HL-60 (cell line): ENCODE measurements around the gene CDHR1.

Experiments used
- DNase-seq, 2 experiments: peaks; one replicate each; pipeline ENCODE4 v3.0.0-alpha.2; 2010 to 2020; ENCODE audit warnings: low read depth in 1 of 2, low spot score in 1 of 2
- H3K27ac ChIP-seq: fragments of 250-450 bp; sonication (Bioruptor Pico); replicated peaks from 2 replicates; pipeline ENCODE4 v1.5.1; 2020; ENCODE audit warnings: mild to moderate bottlenecking, moderate library complexity
- H3K27me3 ChIP-seq: fragments of 250-450 bp; sonication (Bioruptor Pico); 2 replicates; pipeline ENCODE4 v1.5.1; 2021; ENCODE audit warnings: mild to moderate bottlenecking, moderate library complexity; ENCODE audit not compliant: insufficient read depth, poor library complexity, severe bottlenecking
- H3K4me3 ChIP-seq: replicated peaks from 2 replicates; pipeline ENCODE4 v1.5.1; 2011; ENCODE audit warnings: mild to moderate bottlenecking, control low read depth, low read length; ENCODE audit not compliant: insufficient read depth
- GABPA ChIP-seq: IDR thresholded peaks from 2 replicates; pipeline ENCODE4 v1.6.1; 2012; ENCODE audit warnings: low read depth
- POLR2AphosphoS5 ChIP-seq: IDR thresholded peaks from 2 replicates; pipeline ENCODE4 v1.6.1; 2012; ENCODE audit warnings: low read depth
- SPI1 ChIP-seq: IDR thresholded peaks from 2 replicates; pipeline ENCODE4 v1.6.1; 2012; ENCODE audit warnings: low read depth, mild to moderate bottlenecking, borderline replicate concordance
- TF ChIP-seq, protein P1 (sequence below): IDR thresholded peaks from 2 replicates; pipeline ENCODE4 v1.6.1; 2012; ENCODE audit warnings: low read depth; ENCODE audit not compliant: insufficient replicate concordance
- TF ChIP-seq, protein P2 (sequence below): IDR thresholded peaks from one replicate; pipeline ENCODE4 v1.5.1; 2011; ENCODE audit warnings: low read length, control low read depth, inconsistent platforms; ENCODE audit not compliant: insufficient read depth

Gene CDHR1

GRCh38 chr10:84214046-84214572 lies 19.8 kb downstream of the CDHR1 start:
- H3K4me3 ChIP-seq, result no peak overlapping the region
- no peak for DNase-seq
- TF ChIP-seq POLR2AphosphoS5 (no peak), SPI1 (no peak), GABPA (no peak)
- TF ChIP-seq, protein P1, sequence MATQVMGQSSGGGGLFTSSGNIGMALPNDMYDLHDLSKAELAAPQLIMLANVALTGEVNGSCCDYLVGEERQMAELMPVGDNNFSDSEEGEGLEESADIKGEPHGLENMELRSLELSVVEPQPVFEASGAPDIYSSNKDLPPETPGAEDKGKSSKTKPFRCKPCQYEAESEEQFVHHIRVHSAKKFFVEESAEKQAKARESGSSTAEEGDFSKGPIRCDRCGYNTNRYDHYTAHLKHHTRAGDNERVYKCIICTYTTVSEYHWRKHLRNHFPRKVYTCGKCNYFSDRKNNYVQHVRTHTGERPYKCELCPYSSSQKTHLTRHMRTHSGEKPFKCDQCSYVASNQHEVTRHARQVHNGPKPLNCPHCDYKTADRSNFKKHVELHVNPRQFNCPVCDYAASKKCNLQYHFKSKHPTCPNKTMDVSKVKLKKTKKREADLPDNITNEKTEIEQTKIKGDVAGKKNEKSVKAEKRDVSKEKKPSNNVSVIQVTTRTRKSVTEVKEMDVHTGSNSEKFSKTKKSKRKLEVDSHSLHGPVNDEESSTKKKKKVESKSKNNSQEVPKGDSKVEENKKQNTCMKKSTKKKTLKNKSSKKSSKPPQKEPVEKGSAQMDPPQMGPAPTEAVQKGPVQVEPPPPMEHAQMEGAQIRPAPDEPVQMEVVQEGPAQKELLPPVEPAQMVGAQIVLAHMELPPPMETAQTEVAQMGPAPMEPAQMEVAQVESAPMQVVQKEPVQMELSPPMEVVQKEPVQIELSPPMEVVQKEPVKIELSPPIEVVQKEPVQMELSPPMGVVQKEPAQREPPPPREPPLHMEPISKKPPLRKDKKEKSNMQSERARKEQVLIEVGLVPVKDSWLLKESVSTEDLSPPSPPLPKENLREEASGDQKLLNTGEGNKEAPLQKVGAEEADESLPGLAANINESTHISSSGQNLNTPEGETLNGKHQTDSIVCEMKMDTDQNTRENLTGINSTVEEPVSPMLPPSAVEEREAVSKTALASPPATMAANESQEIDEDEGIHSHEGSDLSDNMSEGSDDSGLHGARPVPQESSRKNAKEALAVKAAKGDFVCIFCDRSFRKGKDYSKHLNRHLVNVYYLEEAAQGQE, result no peak
- TF ChIP-seq, protein P2, sequence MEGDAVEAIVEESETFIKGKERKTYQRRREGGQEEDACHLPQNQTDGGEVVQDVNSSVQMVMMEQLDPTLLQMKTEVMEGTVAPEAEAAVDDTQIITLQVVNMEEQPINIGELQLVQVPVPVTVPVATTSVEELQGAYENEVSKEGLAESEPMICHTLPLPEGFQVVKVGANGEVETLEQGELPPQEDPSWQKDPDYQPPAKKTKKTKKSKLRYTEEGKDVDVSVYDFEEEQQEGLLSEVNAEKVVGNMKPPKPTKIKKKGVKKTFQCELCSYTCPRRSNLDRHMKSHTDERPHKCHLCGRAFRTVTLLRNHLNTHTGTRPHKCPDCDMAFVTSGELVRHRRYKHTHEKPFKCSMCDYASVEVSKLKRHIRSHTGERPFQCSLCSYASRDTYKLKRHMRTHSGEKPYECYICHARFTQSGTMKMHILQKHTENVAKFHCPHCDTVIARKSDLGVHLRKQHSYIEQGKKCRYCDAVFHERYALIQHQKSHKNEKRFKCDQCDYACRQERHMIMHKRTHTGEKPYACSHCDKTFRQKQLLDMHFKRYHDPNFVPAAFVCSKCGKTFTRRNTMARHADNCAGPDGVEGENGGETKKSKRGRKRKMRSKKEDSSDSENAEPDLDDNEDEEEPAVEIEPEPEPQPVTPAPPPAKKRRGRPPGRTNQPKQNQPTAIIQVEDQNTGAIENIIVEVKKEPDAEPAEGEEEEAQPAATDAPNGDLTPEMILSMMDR, result no peak
- no peak overlapping the region for H3K27ac ChIP-seq
- H3K27me3 ChIP-seq, result peaks cover 2% of the 10 kb centered on the region

DNA sequence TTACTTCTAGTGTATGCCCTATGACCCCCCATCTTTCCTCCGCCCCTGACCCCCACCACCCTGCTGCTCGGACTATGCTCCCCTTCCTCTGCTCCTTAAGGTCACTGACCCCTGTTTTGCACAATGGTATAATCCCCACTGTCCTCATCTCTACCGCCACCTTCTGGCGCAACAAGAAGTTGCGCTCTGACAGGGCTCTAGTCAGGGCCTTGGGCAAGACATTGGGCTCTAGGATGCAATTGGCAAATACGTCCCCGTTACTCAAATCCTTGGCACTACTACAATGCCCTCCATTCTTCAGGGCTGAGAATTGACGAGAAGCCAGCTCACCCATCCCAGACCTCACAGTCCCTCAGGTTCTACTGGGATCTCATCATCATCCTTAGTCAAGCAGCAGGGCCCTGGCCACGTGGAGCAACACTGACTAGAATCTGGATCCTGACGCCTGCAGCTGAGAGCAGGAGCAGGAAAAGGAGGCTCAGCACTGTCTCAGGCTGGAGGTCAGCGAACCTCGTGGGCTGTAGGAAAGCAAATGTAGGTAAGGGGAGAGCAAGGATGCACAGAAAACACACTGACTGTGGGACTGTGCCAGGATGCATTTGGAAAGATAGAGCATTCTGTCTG lies 20.4 kb downstream of the CDHR1 start:
- TF ChIP-seq, protein P2, result peak; percentile 55
- TF ChIP-seq GABPA, result no peak
- Histone ChIP-seq H3K27ac (no peak overlapping the region), H3K27me3 (peaks cover under 1% of the 10 kb centered on the region), H3K4me3 (no peak overlapping the region)
- peak; percentile 17 to 25 for DNase-seq

- TF ChIP-seq POLR2AphosphoS5, result no peak
- TF ChIP-seq GABPA, result no peak
- no peak for TF ChIP-seq SPI1
- TF ChIP-seq, protein P1, result no peak
- TF ChIP-seq, protein P2, result no peak
- H3K4me3 ChIP-seq, result no peak overlapping the region
- no peak overlapping the region for H3K27ac ChIP-seq
- DNase-seq, result no peak
- H3K27me3 ChIP-seq, result no peaks in the 10 kb centered on the region
Observed at GRCh38 chr10:84216834-84217233, 22.5 kb downstream of the CDHR1 start.

DNA sequence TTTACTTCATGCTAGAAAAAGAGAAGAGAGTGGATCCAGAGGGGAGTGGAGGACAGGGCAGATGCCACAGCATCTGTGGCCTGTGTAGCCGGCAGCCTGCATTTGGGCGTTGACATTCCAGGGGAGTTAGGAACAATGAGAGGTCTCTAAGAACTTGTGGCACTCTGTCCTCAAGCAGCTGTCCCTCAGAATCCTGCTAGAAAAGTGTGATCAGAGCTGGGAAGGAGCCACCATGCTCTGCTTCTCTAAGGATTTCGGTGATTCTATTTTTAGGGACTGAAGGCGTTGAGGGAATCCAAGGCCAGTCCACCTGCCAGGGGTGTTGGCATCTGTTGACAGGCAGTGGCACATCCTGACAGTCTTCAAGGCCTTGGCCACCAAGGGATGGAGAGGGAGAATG lies 23.4 kb downstream of the CDHR1 start:
- H3K27me3 ChIP-seq, result no peaks in the 10 kb centered on the region
- H3K27ac ChIP-seq, result no peak overlapping the region
- no peak for DNase-seq
- no peak overlapping the region for H3K4me3 ChIP-seq
- TF ChIP-seq, protein P1, result no peak
- TF ChIP-seq POLR2AphosphoS5, result no peak
- TF ChIP-seq, protein P2, result no peak
- no peak for TF ChIP-seq SPI1
